Sigmoid colon (tissue), 7 donors: ENCODE data around the gene FOXP3. TPM values are rescaled to one million over a fixed set of nuclear protein-coding genes. Genes with fewer than 3 reads are reported as not detected.

Experiments used
- DNase-seq: peaks from one replicate; pipeline ENCODE4 v3.0.0-alpha.2; 2019
- H3K27ac ChIP-seq, 4 donors: fragments of 200-600 bp; sonication (generic); one replicate each; pipeline ENCODE4 v1.5.1; 2016 to 2019; ENCODE audit warnings: mild to moderate bottlenecking in 1 of 4
- H3K27me3 ChIP-seq, 3 donors: fragments of 200-600 bp; sonication (generic); one replicate each; pipeline ENCODE4 v1.5.1; 2019; ENCODE audit warnings: mild to moderate bottlenecking in 1 of 3
- H3K36me3 ChIP-seq, 4 donors: fragments of 200-600 bp; sonication (generic); one replicate each; pipeline ENCODE4 v1.5.1; 2016 to 2019
- H3K4me1 ChIP-seq, 4 donors: fragments of 200-600 bp; sonication (generic); one replicate each; pipeline ENCODE4 v1.5.1; 2017 to 2019
- H3K4me3 ChIP-seq, 4 donors: fragments of 200-600 bp; sonication (generic); one replicate each; pipeline ENCODE4 v1.5.1; 2017 to 2019; ENCODE audit warnings: mild to moderate bottlenecking in 2 of 4, moderate library complexity in 1 of 4
- H3K9me3 ChIP-seq, 4 donors: fragments of 200-600 bp in 3 of 4; sonication (generic) in 3 of 4; one replicate each; pipeline versions ENCODE4 v1.5.1 to v1.6.1; 2013 to 2019
- CTCF ChIP-seq, 4 experiments: fragments of 450-650 bp in 3 of 4; fragments of 200-600 bp in 1 of 4; IDR thresholded peaks; one replicate each; pipeline ENCODE4 v1.5.1; 2016 to 2019; ENCODE audit warnings: antibody characterized with exemption in 4 of 4, mild to moderate bottlenecking in 3 of 4, moderate library complexity in 2 of 4
- EP300 ChIP-seq, 4 donors: sonication (generic); formaldehyde crosslinking; IDR thresholded peaks; one replicate each; pipeline ENCODE4 v1.6.1; 2017; ENCODE audit warnings: antibody characterized with exemption in 4 of 4
- POLR2A ChIP-seq, 2 donors: fragments of 450-650 bp; IDR thresholded peaks; one replicate each; pipeline ENCODE4 v1.6.1; 2016; ENCODE audit warnings: antibody characterized with exemption in 2 of 2, mild to moderate bottlenecking in 2 of 2, moderate library complexity in 2 of 2
- POLR2AphosphoS5 ChIP-seq, 4 donors: sonication (generic); formaldehyde crosslinking; IDR thresholded peaks; one replicate each; pipeline ENCODE4 v1.6.1; 2017; ENCODE audit warnings: antibody characterized with exemption in 4 of 4
- WGBS, 2 donors: extraction: QIAGEN DNeasy Blood & Tissue Kit; methylation state at CpG; one replicate each; pipeline ENCODE4 v1.1.7; 2013; 5-methylcytosine and 5-hydroxymethylcytosine counted together
- intact Hi-C: fragments of 100-400 bp; cut with DNase I; formaldehyde crosslinking; loops from one replicate; pipeline ENCODE4 v1.15.1; 2023
- polyA plus RNA-seq, 3 donors: library from polyadenylated mRNA; stranded (reverse); fragments of 200-250 nt; gene quantifications; one replicate each; pipeline ENCODE4 v1.2.3, GENCODE V29; 2013
- total RNA-seq, 4 donors: library from RNA; depleted of rRNA; stranded (reverse); fragments of >200 nt; gene quantifications; one replicate each; pipeline ENCODE4 v1.1.0, GENCODE V29; 2016
- donor health status: healthy with polysubstance abuse.
- donor health status: Bipolar disorder and iron deficiency.
- donor health status: healthy.

FOXP3 gene
- total and polyA plus RNA-seq, 7 donors: 3.1 TPM; not detected in 6

DNA sequence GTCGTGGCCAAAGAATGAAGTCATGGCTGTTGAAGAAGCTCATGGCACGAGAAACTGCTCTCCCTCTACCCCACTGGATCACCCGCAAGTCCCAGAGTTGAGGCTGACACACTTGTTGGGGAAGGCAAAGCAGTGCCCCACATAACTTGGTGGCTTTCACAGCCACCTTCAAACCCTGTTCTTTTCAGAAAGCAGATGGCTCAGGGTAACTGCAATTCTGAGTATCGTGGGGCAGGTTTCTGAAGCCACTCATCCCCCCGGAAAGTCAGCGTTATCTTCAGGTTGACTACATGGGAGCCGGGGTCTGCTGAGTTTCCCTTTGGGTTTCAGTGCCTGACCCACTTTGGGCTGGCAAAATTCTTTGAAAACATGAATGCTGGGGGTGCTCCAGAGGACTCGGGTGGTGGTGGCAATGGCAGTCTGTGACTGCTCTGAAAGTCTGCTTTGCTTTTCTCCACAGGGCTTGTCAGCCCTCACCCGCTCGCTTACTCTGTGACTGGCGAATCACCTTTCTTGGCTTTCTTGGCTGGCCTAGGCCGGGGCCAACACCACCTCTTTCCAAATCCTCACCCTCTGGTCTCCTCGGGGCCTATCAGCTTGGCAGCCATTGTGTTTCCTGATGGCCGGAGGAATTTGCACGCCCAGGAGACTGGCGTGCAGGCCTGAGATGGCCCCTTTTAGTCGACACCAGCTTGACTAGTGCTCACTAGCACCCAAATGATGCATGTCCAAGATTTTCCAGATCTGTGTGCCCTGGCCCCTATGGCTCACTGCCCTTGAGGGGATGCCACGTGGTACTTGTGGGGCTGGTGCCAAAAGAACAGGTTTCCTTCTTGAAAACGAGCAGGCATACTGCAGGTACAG, 12.4 kb upstream of the FOXP3 start:
- peak; percentile 53 for DNase-seq
- TF ChIP-seq EP300 (IDR thresholded peaks at IDR 0.05) (no peak), POLR2AphosphoS5 (IDR thresholded peaks at IDR 0.05) (no peak), POLR2A (IDR thresholded peaks at IDR 0.05) (no peak), CTCF (IDR thresholded peaks at IDR 0.05) (no peak)
- peaks cover 0 to 16% (median 6%) of the 10 kb centered on the region in 4 donors for H3K4me1 ChIP-seq
- H3K36me3 ChIP-seq: no peaks in the 10 kb centered on the region
- H3K27ac ChIP-seq: no peak overlapping the region
- WGBS, 2 donors: 74 to 80% methylated on average over 19 of the region's 19 CpGs
- intact Hi-C loops: no loop called here
- no peak overlapping the region for H3K4me3 ChIP-seq
- H3K9me3 ChIP-seq: no peaks in the 10 kb centered on the region
- no peaks in the 10 kb centered on the region for H3K27me3 ChIP-seq

DNA sequence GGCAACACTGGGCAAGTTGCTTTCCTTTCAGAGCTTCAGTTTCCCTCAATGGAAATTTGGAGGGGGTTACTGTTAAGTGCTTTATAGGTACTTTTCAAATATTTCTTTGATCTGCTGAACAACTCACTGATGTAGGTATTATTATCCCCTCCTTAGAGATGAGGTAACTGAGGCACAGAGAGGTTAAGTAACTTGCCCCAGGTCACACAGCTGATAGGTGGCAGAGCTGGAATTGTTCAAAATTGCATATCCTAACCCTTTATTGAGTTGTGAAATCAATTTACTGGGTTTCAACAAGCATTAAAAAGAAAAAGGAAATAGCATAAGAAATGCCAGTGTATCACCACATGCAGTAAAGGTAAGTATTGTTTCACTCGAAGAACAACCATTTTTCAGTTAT, 11.7 kb upstream of the FOXP3 start:
- no peaks in the 10 kb centered on the region for H3K9me3 ChIP-seq
- DNase-seq: peak; percentile 17
- TF ChIP-seq EP300 (IDR thresholded peaks at IDR 0.05) (no peak), CTCF (IDR thresholded peaks at IDR 0.05) (no peak), POLR2A (IDR thresholded peaks at IDR 0.05) (no peak), POLR2AphosphoS5 (IDR thresholded peaks at IDR 0.05) (no peak)
- 11 to 57% methylated on average over 1 of the region's 1 CpG for WGBS, 2 donors
- no peak overlapping the region for H3K27ac ChIP-seq
- H3K27me3 ChIP-seq: no peaks in the 10 kb centered on the region
- H3K4me3 ChIP-seq: no peak overlapping the region
- H3K4me1 ChIP-seq: peaks cover 0 to 23% (median 12%) of the 10 kb centered on the region in 4 donors
- no peaks in the 10 kb centered on the region for H3K36me3 ChIP-seq
- intact Hi-C loops: no loop called here

DNA sequence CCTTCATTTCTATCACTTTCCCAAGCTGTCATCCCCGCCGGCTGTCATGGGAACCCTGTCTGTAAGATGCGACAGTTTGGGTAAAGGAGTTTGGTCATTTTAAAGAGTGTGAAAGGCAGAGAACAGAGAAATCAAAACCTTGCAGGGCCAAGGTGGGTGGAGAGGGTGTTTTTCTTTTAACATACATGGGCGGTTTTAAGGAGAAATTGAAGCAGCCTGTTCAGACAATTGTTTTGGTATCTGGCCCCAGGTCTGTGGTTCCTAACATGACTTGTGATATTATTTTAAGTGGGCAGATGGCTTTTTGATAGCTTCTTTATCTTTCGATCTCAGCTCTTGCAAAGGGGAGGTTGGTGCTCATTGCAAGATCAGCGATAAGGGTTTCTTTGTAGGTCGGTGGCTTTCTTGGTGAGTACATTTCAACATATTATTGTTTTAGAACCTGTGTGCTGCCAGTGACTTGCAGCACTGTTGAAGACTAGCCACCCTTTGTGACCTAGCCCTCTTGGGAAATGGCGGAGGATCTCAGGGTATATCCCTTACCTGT, 8.7 kb upstream of the FOXP3 start:
- Histone ChIP-seq H3K36me3 (no peaks in the 10 kb centered on the region), H3K27me3 (no peaks in the 10 kb centered on the region), H3K4me3 (no peak overlapping the region), H3K4me1 (peaks cover 0 to 33% (median 22%) of the 10 kb centered on the region in 4 donors), H3K27ac (no peak overlapping the region), H3K9me3 (no peaks in the 10 kb centered on the region)
- DNase-seq: peak; percentile 13
- 67 to 91% methylated on average over 8 of the region's 8 CpGs for WGBS, 2 donors
- TF ChIP-seq POLR2A (IDR thresholded peaks at IDR 0.05): no peak
- TF ChIP-seq POLR2AphosphoS5 (IDR thresholded peaks at IDR 0.05): no peak
- no peak for TF ChIP-seq CTCF (IDR thresholded peaks at IDR 0.05)
- no peak for TF ChIP-seq EP300 (IDR thresholded peaks at IDR 0.05)
- intact Hi-C loops: no loop called here

- no peak overlapping the region for H3K27ac ChIP-seq
- no peaks in the 10 kb centered on the region for H3K27me3 ChIP-seq
- no peaks in the 10 kb centered on the region for H3K9me3 ChIP-seq
- peaks cover 0 to 33% (median 22%) of the 10 kb centered on the region in 4 donors for H3K4me1 ChIP-seq
- H3K36me3 ChIP-seq: no peaks in the 10 kb centered on the region
- TF ChIP-seq POLR2AphosphoS5 (IDR thresholded peaks at IDR 0.05) (no peak), EP300 (IDR thresholded peaks at IDR 0.05) (no peak), POLR2A (IDR thresholded peaks at IDR 0.05) (no peak), CTCF (IDR thresholded peaks at IDR 0.05) (no peak)
- DNase-seq: peak; percentile 27
- no peak overlapping the region for H3K4me3 ChIP-seq
- intact Hi-C loops: no loop called here
- whole genome bisulfite sequencing, 2 donors: 38 to 49% methylated on average over 6 of the region's 6 CpGs
These were observed 7.9 kb upstream of the FOXP3 start for GRCh38 chrX:49272421-49272820.
